Peyer's patch (tissue), 4 donors: Measurements from ENCODE around the gene HDGFL2. TPM values are rescaled to one million over a fixed set of nuclear protein-coding genes. Genes with fewer than 3 reads are reported as not detected.

ENCODE experiments used
- DNase-seq, 3 donors: peaks; one replicate each; pipeline ENCODE4 v3.0.0-alpha.2; 2017 to 2019
- H3K27ac ChIP-seq, 4 donors: fragments of 200-600 bp; sonication (generic); one replicate each; pipeline ENCODE4 v1.5.1; 2016 to 2019
- H3K27me3 ChIP-seq, 2 donors: fragments of 200-600 bp; sonication (generic); one replicate each; pipeline ENCODE4 v1.5.1; 2019
- H3K36me3 ChIP-seq, 3 donors: fragments of 200-600 bp; sonication (generic); one replicate each; pipeline ENCODE4 v1.5.1; 2016 to 2019
- H3K4me1 ChIP-seq, 4 donors: fragments of 200-600 bp; sonication (generic); one replicate each; pipeline ENCODE4 v1.5.1; 2016 to 2019
- H3K4me3 ChIP-seq, 4 donors: fragments of 200-600 bp; sonication (generic); 1 replicate in 3 of 4; 2 replicates in 1 of 4; pipeline ENCODE4 v1.5.1; 2016 to 2019; ENCODE audit warnings: mild to moderate bottlenecking in 1 of 4
- H3K9me3 ChIP-seq, 4 donors: fragments of 200-600 bp; sonication (generic); one replicate each; pipeline ENCODE4 v1.5.1; 2016 to 2019; ENCODE audit warnings: mild to moderate bottlenecking in 1 of 4
- POLR2A ChIP-seq, 2 donors: fragments of 450-650 bp; IDR thresholded peaks; one replicate each; pipeline ENCODE4 v1.5.1; 2017; ENCODE audit warnings: antibody characterized with exemption in 2 of 2, mild to moderate bottlenecking in 2 of 2, moderate library complexity in 2 of 2
- total RNA-seq, 4 donors: library from RNA; depleted of rRNA; stranded (reverse); fragments of >200 nt; gene quantifications; one replicate each; pipeline ENCODE4 v1.1.0, GENCODE V29; 2016
- TF ChIP-seq, protein P1 (sequence below), 6 experiments: fragments of 450-650 bp in 4 of 6; fragments of 200-600 bp in 2 of 6; sonication (generic) in 1 of 6; IDR thresholded peaks; one replicate each; pipeline ENCODE4 v1.5.1; 2017 to 2019; ENCODE audit warnings: antibody characterized with exemption in 6 of 6, mild to moderate bottlenecking in 3 of 6, moderate library complexity in 1 of 6

Gene HDGFL2
- total RNA-seq, 4 donors from 2014 or later: 20.5 to 73.4 (median 28.6) TPM

DNA sequence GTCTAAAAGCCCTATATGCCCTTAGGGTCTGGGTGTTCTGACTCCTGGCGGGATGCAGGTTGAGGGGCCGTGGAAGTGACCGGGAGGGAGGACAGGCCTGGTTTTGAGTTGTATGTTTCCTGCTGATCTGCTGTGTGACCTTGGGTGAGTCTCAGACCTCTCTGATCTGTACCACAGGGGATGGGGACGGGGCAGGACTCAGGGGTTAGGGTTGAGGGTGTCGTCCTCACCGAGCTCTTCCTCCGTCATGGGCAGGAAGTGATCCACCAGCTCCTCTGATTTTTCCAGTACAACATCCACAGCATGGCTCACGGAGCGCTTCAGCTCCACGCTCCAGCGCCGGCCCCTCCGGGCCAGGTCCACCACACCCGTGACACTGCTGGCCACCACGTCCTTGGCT lies 56.7 kb downstream of the HDGFL2 start:
- H3K4me3 ChIP-seq: no peak overlapping the region
- no peak for TF ChIP-seq POLR2A (IDR thresholded peaks at IDR 0.05)
- TF ChIP-seq, protein P1, sequence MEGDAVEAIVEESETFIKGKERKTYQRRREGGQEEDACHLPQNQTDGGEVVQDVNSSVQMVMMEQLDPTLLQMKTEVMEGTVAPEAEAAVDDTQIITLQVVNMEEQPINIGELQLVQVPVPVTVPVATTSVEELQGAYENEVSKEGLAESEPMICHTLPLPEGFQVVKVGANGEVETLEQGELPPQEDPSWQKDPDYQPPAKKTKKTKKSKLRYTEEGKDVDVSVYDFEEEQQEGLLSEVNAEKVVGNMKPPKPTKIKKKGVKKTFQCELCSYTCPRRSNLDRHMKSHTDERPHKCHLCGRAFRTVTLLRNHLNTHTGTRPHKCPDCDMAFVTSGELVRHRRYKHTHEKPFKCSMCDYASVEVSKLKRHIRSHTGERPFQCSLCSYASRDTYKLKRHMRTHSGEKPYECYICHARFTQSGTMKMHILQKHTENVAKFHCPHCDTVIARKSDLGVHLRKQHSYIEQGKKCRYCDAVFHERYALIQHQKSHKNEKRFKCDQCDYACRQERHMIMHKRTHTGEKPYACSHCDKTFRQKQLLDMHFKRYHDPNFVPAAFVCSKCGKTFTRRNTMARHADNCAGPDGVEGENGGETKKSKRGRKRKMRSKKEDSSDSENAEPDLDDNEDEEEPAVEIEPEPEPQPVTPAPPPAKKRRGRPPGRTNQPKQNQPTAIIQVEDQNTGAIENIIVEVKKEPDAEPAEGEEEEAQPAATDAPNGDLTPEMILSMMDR (IDR thresholded peaks at IDR 0.05): no peak
- no peaks in the 10 kb centered on the region for H3K36me3 ChIP-seq

DNA sequence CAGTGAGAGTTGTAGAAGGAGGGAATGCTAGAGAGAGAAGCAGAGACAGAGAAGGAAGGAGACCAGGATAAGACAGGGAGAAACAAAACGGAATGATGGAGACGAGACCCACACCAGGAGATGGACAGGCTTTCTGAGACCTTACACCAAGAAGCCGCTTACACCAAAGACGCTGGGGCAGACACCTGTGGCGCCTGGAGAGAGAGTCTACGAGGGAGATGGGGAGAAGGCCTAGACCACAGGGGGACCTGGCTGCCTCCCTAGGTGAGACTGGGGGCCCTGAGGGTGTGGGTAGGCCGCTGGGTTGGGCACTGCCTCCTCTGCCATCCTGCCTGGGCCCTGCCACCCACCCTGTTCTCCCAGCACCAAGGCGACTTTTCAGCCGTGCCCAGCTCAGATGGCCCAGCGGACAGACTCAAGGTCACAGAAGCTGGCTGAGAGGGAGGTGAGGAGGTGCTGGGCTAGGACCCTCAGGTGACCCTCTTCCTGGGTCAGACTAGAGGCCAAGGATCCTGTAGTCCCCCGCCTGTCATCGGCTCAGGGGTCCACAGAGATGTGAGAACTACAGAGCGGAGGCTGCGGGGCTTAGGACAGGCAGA lies 57.9 kb downstream of the HDGFL2 start:
- no peak for TF ChIP-seq POLR2A (IDR thresholded peaks at IDR 0.05)
- TF ChIP-seq, protein P1 (IDR thresholded peaks at IDR 0.05): no peak
- Histone ChIP-seq H3K9me3 (no peaks in the 10 kb centered on the region), H3K4me3 (no peak overlapping the region), H3K27me3 (peaks cover 0 to 3% of the 10 kb centered on the region in 2 donors), H3K36me3 (no peaks in the 10 kb centered on the region), H3K27ac (no peak overlapping the region), H3K4me1 (peaks cover 0 to 3% (median 0%) of the 10 kb centered on the region in 4 donors)
- no peak for DNase-seq

More for the DNA sequence above, 56.7 kb downstream of the HDGFL2 start:
- no peaks in the 10 kb centered on the region for H3K9me3 ChIP-seq
- no peaks in the 10 kb centered on the region for H3K27me3 ChIP-seq
- no peaks in the 10 kb centered on the region for H3K4me1 ChIP-seq
- H3K27ac ChIP-seq: no peak overlapping the region
- DNase-seq: no peak

DNA sequence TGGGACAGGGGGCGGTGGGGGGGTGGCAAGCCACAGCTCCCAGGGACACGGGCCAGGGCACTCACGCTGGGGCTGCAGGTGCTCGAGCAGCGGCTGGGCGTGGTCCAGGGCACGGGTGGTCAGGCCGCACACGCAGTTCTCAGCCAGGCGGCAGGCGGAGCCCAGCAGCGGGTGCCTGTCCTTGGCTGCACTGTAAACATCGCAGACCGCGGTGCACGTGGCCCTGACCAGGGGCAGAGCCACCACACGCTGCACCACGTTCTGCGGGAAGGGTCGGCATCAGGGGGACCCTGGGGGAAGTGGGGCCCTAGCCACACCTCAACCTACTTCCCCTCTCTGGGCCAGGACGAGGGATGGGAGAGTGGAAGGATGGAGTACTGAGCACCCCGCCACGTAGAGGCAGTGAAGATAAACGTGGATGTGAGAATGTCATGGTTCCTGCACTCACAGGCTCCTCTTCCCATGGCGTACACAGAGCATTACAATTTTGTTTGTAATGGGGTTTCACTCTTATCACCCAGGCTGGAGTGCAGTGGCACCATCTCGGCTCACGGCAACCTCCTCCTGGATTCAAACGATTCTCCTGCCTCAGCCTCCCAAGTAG lies 59.6 kb downstream of the HDGFL2 start:
- H3K9me3 ChIP-seq: no peaks in the 10 kb centered on the region
- TF ChIP-seq, protein P1 (IDR thresholded peaks at IDR 0.05): no peak
- TF ChIP-seq POLR2A (IDR thresholded peaks at IDR 0.05): no peak
- H3K36me3 ChIP-seq: no peaks in the 10 kb centered on the region
- peaks cover 0 to 9% of the 10 kb centered on the region in 2 donors for H3K27me3 ChIP-seq
- no peak overlapping the region for H3K4me3 ChIP-seq
- no peak for DNase-seq
- H3K4me1 ChIP-seq: peaks cover 0 to 9% (median 0%) of the 10 kb centered on the region in 4 donors
- H3K27ac ChIP-seq: no peak overlapping the region

DNA sequence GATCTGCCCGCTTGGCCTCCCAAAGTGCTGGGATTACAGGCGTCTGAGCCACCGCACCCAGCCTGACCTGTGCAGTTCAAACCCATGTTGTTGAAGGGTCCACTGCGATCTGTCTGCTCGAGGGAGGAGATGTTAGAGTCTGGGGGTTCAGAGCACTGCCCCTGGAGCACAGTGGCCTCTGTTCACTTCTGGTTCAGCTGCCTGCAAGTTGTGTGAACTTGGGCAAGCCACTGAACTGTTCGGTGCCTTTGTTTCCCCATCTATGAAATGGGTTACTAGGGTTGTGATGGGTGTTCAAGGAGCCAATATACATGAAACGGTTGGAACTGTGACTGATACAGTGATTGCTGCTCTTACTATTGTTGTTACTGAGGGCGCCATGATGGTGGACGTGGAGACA lies 61.2 kb downstream of the HDGFL2 start:
- peaks cover 0 to 9% (median 0%) of the 10 kb centered on the region in 4 donors for H3K4me1 ChIP-seq
- H3K4me3 ChIP-seq: no peak overlapping the region
- DNase-seq: no peak
- H3K36me3 ChIP-seq: no peaks in the 10 kb centered on the region
- no peak overlapping the region for H3K27ac ChIP-seq
- peaks cover 0 to 9% of the 10 kb centered on the region in 2 donors for H3K27me3 ChIP-seq
- TF ChIP-seq, protein P1 (IDR thresholded peaks at IDR 0.05): no peak
- no peak for TF ChIP-seq POLR2A (IDR thresholded peaks at IDR 0.05)
- H3K9me3 ChIP-seq: no peaks in the 10 kb centered on the region

DNA sequence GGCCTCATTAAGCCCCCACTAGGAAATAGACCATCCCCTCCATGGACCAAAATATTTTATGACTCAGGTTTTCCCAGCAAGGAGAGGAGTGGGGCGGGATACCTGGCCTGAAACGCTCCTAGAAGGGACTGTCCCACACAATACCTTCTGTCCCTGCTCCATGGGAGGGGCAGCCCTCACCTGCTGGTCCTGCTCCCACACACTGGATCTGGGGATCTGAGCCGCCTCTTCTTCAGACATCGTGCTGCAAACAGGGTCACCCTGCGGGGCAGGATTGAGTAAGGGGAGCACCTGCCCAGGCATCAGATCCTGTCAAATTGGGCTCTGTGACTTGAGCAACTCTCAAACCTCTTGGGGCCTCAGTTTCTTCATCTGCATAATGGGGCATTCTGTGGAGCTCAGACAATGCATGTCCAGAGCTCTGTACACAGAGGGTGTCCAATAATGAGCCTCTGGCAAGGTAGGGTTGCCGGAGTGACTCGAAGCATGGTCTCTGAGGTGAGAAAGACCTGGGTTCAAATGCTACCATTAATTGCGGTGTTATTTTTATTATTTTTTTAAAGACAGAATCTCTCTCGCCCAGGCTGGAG lies 61.8 kb downstream of the HDGFL2 start:
- Histone ChIP-seq H3K9me3 (no peaks in the 10 kb centered on the region), H3K27ac (no peak overlapping the region), H3K27me3 (peaks cover 0 to 9% of the 10 kb centered on the region in 2 donors), H3K36me3 (no peaks in the 10 kb centered on the region), H3K4me3 (no peak overlapping the region), H3K4me1 (peaks cover 0 to 9% (median 0%) of the 10 kb centered on the region in 4 donors)
- no peak for DNase-seq
- TF ChIP-seq, protein P1 (IDR thresholded peaks at IDR 0.05): no peak
- no peak for TF ChIP-seq POLR2A (IDR thresholded peaks at IDR 0.05)
